Endometrial microvascular endothelial cells (primary cell): Measurements from ENCODE around the gene TEDC1. TPM values are rescaled to one million over a fixed set of nuclear protein-coding genes. Genes with fewer than 3 reads are reported as not detected.

Experiments
- in situ Hi-C: cut with HindIII; loops from 2 replicates; pipeline ENCODE4 v1.10.0; 2017; ENCODE audit warnings: low sequenced_read_pairs, low pct_unique_long_range_greater_than_20kb; ENCODE audit errors: inconsistent ontology term
- total RNA-seq: library from RNA; depleted of rRNA; stranded (reverse); fragments of >200 nt; gene quantifications from one replicate; pipeline ENCODE4 v1.2.3, GENCODE V29; 2015; ENCODE audit errors: inconsistent ontology term

Gene TEDC1
- total RNA-seq, 1 donor from 2014 or later: 24.6 TPM

DNA sequence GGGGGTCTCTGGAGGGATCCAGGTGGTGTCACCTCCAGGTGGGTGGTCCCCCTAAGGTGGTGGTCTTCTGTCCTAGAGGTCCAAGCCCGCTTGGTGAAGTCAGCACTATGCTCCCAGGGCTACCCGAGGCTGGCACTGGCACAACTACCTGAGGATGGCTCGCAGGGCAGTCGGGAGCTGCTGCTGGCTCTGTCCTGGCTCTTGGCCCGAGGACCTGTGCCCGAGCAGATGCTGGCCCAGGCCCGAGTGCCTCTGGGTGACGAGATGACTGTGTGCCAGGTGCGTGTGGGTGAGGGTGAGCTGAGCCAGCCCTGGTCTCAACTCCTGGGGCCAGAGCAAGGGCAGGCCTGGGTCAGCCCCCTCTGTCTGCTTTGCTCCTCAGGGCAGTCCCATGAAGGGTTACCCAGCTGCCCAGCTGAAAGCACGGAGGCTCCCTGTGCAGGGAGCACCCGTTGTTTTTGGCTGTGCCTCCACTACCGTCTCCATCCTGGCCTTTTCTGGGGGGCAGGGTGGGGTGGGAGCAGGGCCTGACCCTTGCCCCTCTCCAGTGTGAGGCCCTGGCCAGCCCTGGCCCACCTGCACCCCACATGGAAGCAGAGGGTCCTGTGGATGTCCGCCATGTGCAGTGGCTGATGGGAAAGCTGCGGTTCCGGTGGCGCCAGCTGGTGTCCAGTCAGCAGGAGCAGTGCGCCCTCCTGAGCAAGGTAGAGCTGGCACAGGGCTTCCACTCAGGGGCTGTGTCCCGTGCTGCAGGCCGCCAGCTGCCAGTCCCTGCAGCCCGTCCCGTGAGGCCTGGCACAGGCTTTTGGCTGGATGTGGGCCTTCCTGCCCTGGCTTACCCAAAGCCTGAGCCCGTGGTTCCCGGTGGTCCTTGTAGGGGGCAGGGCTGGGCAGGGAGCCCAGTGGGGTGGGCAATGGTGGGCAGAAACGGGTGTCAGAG, 1.3 kb downstream of the TEDC1 start:
- in situ Hi-C loops: no loop called here

DNA sequence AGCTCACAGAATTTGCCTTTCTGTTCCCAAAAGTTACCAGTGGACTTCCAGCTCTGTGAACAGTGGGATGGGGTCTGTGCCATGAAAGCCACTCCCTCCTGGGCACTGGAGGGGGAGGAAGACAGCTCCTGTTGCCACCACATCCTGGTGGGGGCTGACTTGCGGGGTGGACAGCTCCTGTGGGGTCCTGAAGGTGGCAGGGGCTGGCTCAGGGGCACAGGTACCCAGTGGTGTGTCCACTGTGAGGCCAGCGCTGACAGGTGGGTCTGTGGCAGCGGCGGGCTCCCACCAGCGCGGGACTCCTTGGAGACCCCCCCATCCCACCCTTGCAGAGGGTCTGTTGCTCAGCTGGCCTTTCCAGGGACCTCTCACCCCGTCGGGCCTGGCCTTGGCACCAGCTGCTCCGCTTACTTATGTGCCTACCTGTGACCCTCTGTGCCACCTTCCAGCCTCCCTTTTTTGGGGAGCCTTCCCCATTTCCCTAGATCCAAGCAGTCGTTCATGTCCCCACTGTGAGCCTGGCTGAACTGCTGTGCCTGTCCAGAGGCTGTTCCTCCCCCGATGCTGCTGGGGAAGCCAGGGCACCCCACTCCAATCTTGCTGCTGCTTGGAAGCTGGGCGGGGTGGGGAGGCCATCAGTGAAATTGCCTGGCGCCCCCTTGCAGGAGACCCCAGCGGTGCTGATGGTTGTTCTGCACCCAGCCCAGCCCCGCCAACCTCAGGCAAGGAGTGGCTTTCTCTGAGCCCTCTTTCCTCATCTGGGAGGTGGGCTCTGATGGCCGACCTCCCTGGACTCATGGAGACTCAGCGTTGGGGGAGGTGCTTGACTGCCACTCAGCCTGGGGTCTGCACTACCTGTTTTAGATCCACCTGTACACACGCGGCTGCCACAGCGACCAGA, 2.2 kb downstream of the TEDC1 start:
- in situ Hi-C loops: no loop called here

DNA sequence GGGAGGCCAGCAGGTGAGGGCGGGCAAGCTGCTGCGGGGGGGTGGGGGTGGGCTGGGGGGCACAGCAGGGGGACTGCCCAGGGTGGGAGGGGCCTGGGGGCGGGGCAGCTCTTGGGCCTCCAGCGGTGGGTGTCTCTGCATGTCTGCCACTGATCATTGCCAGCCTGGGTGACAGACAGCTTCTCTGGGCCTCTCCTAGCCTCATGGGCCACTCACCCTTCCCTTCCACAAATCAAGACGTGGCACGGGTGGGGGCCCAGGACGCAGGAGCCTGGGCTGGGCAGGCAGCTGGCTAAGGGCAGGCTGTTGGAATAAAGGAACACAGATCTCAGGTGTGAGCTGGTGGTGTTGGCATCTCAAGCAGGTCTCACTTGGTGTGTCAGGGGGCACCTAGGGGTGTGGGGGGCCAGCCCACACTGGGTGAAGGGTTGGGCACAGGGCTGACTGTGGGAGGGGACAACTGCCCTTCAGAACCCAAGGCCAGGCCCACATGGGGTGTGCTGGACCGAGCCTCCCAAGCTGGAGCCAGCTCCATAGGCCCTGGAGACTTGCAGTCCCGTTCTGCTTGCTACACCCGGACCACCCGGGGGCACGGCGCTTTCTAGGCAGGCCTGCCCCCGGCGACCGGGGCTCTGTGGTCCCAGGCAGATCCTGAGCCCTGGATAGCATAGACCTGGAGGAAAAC, 3.0 kb downstream of the TEDC1 start:
- in situ Hi-C loops: no loop called here

DNA sequence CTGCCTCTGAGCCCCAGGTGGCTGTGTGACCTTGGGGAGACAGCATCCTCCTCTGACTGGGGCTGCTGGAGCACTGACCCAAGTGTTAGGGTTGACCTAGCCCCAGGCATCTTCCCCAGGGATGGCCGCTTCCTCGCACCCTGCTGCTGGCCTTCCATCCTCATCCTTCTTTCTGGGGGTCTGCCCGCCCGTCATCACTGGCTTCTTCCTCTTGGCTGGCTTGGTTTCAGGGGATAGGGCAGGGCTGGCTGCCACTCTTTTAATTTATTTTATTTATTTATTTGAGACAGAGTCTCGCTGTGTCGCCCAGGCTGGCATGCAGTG, 3.5 kb downstream of the TEDC1 start:
- in situ Hi-C loops: no loop called here

DNA sequence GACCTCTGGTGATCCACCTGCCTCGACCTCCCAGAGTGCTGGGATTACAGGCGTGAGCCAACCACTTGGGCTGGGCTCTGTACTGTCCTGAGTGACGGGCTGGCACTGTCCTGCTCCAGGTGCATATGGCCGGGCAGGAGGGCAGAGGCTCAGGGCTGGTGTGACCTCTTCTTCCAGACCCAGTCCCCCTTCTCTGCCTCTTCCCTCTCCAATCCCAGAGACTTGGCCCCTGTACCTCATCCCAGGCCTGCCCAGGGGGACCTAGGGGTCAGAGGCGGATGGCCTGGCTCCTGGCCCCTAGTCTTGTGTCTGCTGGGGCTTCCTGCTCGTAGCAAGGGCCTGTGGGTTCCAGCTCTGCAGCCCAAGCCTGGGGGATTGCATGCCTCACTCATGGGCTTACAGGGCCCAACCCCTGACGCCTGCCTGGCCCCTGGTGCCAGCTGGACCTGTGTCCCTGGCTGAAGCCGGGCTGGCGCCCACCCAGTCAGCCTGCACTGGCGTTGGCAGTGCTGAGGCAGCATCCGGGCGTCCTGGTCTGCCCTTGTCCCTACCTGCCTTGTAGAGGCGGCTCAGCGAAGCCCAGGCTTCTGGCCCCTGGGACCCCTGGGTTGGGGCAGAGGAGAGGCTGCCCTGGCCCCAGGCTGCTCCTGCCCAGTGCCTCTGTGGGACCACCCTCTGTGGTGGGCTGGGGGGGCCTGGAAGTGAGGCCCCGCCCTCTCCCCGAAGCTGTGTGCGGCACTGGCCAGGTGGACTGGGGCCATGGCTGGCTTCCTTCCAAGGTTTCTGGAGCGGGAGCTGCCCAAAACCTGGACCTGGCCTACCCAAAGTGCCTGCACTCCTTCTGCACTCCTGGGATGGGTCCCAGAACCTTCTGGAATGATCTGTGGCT, 4.3 kb downstream of the TEDC1 start:
- in situ Hi-C loops: no loop called here

DNA sequence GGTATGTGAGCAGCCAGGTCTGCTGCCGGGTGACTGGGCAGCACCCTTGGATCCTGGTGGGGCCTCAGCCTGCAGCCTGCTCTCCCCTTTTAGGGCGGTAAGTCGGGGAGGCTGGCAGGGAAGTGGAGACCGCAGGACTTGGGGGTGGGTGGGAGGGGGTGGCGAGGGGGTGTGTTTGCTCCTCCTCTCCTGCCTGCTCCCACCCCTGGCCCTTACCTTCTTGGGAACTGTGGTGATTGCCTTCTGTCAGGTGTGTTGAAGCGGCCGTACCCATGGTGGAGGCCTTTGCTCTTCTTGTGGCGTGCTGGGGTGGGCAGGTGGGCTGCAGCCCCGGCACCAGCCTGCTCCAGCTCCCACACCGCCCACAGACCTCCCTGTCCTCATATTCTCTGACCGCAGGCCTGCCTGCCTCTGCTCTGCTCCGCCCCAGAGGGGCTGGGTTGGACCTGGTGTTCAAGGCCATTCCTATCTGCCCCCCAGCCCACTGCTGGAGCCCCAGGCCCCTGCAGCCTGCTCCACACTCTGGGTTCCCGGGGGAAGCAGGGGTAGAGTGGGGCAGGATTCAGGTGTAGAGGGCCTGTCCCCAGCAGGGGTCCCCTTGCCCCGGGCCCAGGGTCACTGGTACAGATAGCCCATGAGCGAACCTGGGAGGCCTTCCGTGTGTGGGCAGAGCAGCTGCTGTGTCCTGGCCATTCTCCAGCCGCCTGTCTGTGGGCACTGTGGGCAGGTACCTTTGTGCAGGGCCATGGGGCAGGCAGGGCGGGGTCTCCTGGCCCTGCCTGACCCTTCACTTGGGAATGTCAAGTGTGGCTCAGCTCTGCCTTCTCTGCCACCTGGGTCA, 5.2 kb downstream of the TEDC1 start:
- in situ Hi-C loops: no loop called here

DNA sequence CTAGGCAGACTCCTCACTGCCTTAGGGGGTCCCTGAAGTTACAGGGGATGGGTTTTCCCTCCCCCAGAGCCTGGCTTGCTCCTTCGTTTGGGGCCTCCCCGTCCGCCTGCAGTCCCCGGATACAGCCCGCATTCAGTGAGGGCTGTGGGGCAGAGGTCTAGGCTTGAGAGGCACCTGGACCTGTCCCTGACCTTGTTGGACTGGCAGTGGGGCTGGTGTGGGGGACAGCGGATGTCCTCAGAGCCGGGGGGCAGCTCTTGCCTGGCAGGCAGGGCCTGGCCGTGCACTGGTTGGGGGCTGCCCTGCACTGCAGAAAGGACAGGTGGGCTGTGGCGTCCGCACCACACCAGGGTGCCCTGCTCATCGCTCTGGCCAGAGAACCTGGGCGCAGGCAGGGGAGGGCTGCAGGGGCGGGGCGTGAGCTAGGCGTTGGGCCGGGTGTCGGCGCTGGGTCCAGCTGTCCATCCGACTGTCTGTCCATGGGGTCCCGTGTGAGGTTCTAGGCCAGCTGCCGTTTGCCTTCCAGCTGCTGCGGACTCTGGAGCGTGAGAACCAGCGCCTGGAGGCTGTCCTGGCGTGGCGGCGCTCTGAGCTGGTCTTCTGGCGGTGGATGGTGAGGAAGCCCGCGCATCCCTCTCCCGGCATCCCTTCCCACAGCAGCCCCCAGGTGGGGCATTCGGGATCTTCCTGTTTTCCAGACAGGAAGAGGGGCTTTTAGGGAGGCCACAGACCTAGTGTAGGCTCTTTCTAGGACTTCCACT, 6.0 kb downstream of the TEDC1 start:
- in situ Hi-C loops: no loop called here

DNA sequence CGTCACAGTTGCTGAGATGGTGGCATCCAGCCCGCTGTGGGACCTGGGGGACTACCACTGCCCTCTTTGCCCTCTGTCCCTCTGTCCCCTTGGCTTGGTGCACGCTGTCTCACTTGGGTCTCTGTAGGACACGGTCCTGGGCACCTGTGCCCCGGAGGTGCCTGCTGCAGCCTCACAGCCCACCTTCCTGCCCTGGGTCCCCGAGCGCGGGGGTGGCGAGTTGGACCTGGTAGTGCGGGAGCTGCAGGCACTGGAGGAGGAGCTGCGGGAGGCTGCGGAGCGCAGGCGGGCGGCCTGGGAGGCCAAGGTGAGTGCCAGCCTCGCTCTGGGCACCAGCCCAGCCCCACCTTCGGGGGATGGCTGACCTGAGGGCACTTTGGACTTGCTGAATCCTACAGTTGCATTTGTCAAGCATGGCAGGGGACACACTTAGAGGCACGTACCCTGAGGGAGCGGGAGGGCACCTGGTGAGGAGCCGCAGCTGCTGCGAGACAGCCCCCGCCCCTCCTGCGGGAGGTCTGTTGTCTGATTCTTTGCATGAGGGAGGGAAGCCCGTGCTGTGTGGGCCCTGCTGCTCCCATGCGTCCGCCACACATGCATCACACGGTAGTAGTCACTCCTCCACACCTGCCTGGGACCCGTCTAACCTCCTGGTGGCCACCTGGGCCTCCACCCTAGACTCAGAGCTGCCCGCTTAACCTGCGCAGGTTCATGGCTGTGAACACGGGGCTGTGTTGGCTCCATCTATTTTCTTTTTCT, 6.8 kb downstream of the TEDC1 start:
- in situ Hi-C loops: no loop called here

DNA sequence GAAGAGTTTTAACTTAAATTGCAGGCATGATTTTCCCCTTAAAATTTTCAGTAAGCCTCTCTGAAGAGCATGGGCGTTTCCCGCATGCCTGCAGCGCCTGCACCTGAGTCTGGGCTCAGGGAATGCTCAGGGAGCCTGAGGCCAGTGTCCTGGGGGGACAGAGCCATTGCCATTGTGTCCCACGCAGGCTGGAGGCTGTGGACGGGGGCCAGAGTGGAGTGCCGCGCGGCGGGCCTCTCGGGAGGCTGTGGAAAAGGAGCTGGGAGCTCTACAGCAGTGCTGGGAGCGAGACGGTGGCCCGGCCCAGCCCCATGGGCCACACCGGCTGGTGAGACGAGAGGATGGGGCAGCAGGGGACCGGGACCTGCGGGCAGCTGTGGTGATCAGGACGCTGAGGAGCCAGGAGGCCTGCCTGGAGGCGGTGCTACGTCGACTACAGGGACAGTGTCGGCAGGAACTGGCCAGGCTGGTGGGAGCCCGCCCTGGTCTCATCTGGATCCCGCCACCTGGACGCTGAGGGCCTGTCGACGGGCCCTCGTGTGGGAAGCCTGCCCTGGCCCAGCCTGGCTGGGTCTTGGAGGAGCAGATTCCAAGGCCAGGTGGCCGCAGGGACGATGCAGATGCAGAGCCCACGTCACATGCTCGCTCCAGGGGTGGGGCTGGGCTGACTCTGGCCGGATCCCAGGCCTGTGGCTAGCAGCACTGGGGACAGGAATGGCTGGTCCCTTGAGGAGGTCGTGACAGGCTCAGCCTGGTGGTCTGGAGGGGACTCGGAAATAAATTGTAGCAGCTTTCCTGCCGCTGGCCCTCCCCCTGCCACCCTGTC, 7.6 kb downstream of the TEDC1 start:
- in situ Hi-C loops: no loop called here

DNA sequence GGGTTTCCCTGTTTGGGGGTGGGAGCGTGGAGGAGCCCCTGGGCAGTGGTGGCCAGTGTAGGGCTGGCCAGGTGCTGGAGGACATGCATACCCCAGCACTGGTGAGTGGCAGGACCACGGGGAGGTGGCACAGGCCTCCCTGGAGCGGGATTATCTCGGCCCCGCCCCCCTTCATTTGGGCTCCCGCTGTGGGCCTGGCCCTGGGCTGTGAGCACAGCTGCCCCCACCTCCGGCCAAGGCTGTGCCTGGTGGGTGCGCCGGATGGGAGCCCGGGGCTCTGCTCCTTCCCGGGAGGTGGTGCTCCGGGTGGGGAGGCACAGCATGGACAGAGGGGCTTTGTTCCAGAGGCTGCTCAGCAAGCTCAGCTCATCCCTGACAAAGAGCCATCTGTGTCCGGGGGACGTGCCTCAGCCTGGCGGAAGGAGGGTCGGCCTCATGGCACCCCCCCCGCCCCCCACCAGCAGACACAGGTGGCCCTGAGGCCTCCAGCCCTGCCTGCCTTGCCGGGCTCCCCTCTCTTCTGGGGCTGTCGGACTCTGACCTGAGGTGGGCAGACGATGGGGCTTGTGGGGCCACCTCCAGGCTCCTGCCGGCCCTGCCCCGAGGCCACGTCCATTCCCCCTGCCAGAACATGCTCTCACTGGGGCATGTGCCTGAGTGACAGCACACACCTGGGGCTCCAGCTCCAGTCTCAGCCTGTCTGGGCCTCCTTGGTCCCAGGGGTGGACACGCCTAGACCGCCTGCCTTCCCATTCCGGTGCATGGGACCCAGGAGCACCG, 8.4 kb downstream of the TEDC1 start:
- in situ Hi-C loops: no loop called here

DNA sequence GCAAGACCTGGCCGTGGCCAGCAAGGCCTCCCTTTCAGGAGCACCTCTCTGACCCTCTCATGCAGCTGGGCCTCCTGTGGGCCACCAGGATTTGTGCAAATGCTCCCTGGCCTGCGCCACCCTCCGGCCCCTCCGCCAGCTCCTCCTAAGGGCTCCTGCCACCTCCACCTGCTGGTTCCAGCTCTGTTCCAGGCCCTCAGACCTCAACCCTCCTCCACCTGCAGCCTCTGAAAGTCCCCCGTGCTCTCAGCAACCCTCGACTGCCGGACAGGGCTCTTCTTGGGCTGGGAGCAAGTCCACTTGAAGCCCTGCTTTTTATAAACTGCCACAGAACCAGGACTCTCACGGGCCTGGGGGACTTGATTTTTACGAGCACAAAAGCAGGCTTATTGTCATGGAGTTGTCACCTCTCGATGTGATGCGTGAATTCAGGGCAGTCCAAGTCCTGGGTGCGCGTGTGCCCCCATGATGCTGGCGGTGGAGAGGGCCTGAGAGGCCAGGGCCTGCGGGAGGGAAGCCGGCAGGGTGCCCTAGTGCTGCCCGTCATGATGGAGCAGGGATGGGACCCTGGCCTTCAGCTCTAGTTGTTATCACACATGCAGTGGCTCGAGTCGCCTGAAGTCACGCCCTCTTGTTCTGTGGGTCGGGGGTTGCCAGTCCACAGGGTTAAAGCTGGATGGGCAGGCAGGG, 9.1 kb downstream of the TEDC1 start:
- in situ Hi-C loops: no loop called here

DNA sequence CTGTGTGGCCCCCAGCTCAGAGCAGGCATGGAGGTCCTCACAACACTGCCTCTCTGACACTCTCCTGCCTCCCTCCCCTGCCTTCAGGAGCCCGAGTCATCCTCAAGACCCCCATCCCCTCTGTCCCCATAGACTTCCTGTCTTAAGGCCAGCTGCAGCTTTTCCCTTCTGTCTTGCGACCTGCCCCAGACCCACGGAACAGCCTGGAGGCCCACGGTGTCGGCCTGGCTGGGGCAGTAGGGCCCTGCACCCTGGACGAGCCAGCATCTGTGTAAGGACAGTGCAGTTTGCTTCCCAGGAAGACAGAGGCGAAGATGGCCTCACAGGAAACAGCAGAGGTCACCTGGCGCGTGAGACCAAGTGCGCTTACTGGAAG, 9.7 kb downstream of the TEDC1 start:
- in situ Hi-C loops: no loop called here

DNA sequence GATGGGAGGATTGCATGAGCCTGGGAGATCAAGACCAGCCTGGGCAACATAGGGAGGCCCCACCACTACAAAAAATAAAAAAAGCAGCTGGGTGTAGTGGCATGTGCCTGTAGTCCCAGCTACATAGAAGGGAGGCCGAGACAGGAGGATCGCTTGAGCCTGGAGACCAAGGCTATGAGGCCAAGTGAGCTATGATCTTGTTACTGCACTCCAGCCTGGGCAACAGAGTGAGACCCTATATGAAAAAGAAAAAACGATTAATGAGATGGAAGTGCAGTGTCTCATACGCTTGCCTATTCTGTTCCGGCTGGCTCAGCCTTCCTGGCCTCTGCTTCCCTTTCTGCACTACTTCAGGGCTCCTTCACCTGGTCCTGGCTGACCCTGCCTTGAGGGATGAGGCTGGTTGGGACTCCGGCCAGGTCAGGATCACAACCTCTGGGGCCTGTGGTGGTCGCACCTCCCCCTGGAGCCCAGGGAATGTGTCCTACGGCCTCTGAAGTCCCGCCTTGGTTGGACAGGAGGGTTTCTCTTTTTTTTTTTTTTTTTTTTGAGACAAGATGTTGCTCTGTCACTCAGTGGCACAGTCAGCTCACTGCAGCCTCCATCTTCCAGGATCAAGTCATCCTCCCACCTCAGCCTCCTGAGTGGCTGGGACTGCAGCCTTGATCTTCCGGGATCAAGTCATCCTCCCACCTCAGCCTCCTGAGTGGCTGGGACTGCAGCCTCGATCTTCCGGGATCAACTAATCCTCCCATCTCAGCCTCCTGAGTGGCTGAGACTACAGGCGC, 10.7 kb downstream of the TEDC1 start:
- in situ Hi-C loops: no loop called here
